Hepatocyte (in vitro differentiated cells): Measurements from ENCODE around the gene ATP2A2.

ENCODE experiments used
- EZH2phosphoT487 ChIP-seq: fragments of 200-600 bp; sonication (generic); IDR thresholded peaks from one replicate; pipeline ENCODE4 v1.6.1; 2018; ENCODE audit warnings: antibody characterized with exemption, mild to moderate bottlenecking, low read depth, moderate library complexity; ENCODE audit not compliant: unreplicated experiment, severe bottlenecking
- TF ChIP-seq, protein P1 (sequence below): fragments of 200-600 bp; sonication (generic); IDR thresholded peaks from 2 replicates; pipeline ENCODE4 v1.5.1; 2016; ENCODE audit warnings: antibody characterized with exemption, mild to moderate bottlenecking; ENCODE audit not compliant: poor library complexity

DNA sequence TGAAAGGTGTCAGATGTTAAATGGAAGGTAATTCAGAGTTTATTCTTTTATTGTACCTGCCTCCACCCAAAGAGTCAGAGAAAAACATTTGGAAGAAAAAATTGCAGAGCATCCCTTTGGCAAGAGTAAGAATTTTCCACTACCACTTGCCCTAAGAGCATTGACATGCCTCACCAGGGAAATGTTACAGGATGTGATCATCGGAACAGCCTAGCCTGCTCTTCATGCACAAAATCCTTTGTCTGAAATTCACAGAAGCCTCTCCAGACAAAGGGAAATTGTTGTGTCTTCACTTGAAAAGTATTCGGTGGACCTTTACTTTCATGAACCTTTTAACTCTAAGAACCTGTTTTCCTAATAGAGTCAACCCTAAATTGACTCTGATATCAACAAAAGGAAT is 36.9 kb downstream of the ATP2A2 start:
- TF ChIP-seq, protein P1, sequence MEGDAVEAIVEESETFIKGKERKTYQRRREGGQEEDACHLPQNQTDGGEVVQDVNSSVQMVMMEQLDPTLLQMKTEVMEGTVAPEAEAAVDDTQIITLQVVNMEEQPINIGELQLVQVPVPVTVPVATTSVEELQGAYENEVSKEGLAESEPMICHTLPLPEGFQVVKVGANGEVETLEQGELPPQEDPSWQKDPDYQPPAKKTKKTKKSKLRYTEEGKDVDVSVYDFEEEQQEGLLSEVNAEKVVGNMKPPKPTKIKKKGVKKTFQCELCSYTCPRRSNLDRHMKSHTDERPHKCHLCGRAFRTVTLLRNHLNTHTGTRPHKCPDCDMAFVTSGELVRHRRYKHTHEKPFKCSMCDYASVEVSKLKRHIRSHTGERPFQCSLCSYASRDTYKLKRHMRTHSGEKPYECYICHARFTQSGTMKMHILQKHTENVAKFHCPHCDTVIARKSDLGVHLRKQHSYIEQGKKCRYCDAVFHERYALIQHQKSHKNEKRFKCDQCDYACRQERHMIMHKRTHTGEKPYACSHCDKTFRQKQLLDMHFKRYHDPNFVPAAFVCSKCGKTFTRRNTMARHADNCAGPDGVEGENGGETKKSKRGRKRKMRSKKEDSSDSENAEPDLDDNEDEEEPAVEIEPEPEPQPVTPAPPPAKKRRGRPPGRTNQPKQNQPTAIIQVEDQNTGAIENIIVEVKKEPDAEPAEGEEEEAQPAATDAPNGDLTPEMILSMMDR = no peak
- TF ChIP-seq EZH2phosphoT487 = no peak
